Retina (tissue), 1 donor: ENCODE measurements around the gene RBFOX1.

Experiments
- DNase-seq: peaks from one replicate; pipeline ENCODE4 v3.0.0-alpha.2; 2016

RBFOX1 gene

DNA sequence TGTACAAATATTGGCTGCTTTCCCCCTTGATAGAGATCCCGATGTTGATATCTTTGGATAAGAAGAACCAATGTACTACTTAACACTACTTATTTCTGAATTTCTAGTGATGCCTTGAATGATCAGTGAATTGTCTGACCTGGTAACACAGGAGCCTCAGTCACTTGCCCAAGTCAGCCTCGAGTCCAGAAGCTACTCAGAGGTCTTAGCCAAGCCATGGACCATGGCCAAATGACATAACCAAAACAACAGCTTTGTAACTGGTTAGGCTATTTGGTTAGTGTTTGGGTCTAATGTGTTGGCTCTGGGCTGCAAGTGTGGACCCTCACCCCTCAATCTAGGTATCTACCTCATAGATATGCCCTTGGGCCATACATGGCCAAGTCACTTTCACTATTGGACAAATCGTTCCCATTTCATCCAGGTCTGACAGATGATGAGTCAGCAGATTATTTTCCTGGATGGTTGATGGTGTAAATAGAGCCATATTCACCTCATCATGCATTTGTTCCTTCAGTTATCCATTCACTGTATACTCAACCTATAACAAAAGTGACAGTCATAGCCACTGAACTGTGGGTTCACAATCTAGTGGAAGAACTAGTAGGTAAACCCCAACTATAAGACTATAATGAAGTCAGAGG lies 3.5 kb downstream of the RBFOX1 start:
- DNase-seq, result no peak

DNA sequence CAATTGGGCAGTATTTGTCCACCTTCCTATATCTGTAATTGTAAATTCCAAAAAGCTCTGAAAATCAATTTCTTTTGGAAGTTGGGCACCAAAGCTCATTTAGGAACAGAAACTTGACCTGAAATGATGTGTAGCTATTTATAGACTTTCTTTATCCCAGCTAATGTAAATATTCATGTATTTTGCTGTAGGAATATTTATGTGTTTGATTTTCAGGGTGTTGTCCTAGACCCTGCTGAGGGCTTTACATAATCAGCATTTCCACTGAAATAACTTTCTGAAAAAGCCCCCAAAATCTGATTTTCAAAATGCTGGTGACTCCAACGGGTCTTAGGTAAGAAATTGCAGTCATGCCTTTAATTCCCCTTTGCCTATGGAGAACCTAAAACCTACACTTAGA lies 4.1 kb downstream of the RBFOX1 start:
- no peak for DNase-seq

DNA sequence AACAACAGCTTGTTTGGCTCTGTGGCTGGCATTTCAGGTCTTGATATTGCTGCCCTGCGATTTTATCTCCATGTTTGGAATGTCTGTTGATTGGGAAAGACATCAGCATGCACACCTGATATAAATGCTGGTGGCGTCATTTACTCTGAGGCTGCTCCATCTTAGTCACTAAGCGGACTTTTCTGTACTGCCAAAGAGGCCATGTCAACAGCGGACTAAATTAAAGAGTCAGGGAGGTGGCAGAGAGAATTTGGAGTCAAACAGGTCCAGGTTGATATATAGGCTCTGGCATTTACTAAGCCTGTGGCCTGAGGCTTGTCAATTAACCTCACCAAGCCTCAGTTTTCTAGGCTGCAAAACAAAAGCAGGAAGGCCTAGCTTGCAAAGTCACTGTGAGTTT lies 6.2 kb downstream of the RBFOX1 start:
- no peak for DNase-seq

DNA sequence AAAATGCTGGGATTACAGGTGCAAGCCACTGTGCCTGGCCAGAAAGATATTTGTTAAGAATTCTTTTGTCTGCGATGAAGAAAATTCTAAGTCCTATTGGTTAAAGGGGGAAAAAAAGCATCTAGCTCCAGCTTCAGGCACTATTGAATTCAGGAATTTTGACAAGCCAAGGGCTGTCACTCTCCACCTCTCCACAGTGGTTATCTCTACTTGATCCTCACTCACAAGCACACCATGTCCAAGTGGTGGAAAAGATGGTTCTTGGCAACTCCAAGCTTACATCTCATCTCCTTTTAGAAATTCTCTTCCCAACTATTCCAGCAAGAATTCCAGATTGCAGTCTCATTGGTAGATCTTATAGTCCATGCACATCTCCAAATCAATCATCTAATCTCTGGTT lies 7.1 kb downstream of the RBFOX1 start:
- no peak for DNase-seq

DNA sequence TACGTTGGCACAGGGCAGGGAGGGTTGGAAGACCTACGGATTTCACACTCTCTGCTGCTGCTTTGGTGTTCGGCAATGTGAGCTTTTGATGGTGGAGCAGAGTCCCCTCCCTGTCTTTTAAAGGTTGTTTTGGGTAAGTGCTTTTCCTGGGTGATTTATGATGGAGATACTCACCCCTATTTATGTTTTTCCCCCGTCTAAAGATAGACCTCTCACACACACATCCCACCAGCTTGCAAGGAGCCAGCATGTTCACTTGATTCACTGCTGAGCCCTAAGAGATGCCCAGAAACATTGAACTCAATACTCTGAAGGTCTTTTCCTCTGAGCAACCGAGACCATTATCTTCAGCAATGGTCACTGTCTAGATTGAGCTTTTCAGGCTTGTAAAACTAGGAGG lies 8.3 kb downstream of the RBFOX1 start:
- DNase-seq, result no peak

DNA sequence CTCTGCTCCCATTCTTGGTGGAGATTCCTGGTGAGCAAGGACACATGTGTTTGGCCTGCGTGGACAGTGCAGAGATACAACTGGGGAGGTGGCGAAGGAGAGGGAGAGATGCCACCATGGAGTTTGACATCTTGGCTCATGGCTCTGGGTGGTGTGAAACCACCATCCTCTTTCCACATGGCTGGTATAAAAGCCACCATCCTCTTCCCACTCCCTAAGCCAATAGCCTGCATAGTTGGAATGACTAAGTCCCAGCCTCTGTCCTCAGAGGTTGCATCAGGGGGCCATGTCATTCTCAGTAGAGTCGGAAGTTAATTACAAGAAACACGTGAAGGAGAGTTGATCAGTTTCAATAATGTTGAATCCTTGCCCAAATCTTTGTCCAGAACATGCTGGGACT lies 10.0 kb downstream of the RBFOX1 start:
- DNase-seq, result no peak

DNA sequence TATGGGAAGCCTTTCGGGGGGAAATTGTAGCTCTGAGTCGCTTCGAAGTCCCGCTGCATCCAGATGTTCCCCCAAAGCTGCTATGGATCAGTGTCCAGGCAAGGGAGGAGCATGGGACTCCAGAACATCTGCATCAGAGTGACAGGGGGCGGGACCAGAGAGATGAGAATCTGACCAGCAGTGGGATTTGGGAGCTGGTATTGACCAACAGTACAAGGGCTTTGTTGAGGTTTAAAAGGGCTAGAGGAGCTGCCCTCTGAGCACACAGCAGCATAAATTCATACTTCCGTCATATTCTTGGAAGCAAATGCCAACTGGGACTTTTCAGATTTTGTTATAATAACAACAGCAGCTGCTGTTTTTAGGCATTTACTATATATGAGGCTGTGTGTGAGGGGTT lies 10.6 kb downstream of the RBFOX1 start:
- no peak for DNase-seq

DNA sequence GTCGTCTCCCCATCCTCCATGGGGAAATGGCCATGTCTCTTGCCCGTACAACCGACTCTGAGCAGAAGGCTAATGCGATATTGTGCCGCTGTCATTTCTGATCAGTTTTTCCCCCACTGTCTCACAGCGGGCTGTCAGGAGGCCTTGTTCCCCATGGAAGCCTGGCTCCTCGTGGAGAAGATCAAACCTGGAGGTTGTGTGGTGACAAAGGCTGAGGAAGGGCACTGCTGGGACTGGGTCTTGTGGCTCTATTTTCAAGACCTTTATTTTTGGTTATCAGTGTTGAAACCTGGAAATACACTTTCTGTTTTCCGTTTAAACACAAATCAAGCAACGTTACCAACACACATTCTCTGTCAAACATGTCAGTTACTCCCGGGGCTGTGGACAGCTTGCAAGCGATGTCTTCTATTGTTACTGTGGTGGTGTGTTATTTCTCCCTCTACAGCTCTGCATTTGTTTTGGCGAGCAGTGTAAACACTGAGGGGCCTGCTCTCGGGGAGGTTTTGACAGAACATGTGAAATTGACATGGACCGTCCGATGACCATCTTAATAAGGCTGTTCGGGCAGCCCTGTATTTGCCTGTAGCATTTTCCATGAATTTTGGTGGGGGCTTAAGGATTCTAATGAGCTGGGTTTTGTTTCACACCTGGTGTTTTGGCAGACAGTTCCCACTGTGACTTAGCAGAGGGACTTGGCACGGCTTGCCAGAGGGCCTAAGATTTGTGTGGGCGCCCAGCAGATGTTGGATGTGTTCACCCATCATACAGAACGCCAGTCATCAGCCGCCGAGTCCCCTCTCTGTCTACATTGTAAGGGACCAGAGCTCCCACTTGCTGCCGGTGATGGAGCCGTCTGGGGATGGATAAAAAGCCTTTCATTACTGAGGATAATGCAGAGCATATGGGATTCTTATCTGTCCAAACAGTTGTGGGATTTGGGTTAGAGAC lies 12.5 kb downstream of the RBFOX1 start:
- DNase-seq, result peak; percentile 82

DNA sequence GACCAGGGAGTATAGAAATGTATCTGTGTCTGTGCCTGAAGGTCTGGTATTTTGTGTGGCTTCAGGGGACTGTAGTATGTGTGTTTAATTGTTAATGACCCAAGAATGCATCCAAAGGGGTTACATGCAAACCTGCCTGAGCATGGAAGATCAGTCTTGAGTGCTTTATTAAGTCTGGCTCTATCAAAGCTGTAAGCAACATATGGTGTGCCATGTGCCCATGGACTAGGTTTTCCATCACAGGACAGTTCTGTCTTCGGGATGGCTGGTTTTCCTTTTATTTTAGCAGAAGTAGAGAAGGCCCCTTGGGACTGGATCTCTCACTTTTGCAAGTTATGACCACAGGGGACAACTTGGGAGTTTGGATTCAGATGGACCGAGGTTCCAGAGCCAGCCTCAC lies 18.2 kb downstream of the RBFOX1 start:
- no peak for DNase-seq

DNA sequence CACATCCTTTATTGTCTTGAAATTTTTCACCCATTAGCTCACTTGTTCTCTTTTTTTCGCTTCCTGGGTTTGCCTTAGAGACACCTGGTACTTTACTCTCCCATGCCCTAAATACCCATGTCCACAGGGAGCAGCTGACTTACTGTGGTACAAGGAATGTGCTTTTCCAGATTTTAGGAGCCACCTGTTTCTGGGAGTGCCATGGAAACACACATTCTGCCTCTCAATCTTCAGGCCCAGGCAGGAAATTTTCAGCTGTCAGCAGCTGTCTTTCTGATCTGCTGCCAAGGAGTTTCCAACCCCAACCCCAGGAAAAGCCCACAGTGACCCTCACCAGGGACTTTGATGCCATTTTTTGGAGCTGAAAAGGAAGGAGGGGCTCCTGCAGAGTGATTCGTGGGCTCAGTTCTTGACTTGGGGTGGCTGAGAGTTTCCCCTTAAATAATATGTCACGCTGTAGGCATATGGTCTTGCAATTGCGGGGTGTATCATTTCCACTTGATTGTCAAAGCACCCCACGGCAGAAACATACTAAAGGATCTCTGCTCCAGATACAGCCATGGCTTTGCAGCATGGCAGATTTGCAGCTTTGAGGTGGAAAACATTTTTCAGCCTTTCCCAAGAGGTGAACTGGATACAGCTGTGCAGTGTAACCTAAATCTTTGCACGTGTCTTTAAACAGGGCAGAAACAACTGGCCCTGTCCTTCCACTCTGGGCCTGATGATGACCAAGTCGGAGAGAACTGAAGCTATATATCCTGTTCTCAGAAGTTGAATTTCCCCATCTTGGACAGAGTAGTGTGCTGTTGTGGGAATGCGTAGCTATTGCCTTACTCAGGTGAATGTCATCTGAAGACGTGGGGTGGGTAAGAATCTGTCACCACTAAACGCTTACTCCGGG lies 19.2 kb downstream of the RBFOX1 start:
- DNase-seq, result no peak

DNA sequence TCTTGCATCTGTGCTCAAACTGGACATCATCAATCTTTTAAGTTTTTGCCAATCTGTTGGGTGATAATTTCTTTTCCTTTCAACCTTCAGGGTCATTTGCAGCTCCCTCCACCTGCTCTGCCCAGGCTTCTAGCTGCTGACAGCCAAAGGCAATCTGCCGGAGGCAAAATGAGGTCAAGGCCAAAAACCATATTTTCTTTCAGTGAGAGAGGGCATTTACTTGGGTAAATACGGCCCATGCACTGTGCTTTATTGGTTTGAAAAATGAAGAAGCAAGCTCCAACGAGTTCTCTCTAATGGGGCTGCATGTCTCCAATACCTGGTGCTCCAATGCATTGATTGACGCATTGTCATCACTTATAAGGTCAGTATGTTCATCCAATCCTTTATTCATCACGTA lies 23.1 kb downstream of the RBFOX1 start:
- no peak for DNase-seq

DNA sequence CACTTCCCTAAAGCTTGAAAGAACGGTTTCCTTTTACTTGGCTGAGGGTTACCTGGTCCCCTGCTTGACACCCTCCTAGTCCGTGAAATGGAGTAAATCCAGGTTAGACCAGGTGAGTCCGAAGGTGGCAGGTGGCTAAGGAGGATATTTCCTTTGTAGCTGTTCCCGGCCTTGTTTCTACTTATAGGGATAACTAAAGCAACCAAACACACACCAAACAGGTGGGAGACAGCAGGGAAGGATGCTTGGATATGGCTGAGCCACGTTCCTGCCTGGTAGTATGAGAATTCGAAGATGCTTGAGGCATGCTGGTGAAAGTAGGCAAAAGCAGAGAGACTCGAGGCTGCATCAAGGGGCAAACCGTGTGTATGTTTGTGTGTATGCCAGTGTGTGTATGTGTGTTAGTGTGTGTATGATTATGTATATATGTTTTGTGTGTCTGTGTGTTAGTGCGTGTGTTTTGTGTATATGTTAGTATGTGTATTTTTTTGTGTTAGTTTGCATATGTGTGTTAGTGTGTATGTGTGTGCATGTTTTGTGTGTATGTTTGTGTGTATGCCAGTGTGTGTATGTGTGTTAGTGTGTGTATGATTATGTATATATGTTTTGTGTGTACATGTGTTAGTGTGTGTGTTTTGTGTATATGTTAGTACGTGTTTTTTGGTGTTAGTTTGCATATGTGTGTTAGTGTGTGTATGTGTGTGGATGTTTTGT lies 28.9 kb downstream of the RBFOX1 start:
- DNase-seq, result no peak

DNA sequence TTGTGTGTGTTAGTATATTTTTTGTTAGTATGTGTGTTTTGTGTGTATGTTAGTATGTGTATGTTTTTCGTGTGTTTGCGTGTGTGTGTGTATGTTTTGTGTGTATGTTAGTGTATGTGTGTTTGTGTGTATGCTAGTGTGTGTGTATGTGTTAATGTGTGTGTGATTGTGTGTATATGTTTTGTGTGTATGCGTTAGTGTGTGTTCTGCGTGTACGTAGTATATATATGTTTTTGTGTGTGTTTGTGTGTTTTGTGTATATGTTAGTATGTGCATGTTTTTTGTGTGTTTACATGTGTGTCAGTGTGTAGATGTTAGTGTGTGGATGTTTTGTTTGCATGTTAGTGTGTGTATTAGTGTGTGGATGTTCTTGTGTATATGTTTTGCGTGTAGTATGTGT lies 29.6 kb downstream of the RBFOX1 start:
- no peak for DNase-seq

DNA sequence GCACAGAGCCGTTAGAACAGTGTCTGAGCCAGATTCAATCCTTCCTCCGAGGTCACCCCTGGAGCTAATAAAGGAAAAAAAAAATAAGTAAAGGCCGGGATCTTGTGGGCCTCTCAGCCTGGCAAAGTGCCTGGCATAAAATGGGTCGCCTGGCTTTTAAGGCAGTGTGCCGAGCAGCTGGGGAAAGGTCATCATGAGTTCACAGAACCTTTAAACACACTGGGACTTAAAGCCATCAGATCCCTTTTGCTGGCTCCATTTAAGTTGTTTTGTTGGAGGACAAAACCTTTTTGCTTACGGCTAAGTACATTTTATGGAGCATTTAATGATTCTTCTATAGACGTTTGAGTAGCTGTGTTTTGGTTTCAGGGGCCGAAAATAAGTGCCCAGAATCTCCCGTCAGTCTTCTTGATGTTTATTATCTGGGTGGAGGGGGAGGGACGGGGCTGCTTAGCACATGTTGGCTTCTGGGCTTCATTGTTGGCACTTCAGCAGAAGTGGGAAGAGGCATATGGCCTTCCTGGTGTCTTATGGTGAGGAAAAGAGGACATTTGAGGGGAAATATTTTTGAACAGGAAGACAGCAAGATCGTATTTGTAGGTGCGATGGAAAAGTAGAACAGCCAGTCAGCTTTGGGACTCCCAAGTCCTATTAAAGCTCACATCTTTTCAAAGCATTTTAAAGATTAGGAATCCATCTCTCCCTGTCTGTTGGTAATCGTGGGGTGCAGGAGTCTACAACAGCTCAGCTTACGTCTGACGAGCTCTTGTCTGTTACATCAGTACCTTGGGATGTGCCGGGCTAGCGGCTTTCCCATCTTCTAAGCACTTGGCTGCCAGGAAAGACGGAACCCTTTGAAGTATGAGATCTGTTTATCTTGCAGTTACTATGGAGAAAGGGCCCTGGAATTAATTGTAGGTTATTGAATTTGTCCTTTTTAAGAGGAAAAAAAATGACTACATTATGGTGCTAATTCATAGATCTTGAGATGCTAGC lies 31.1 kb downstream of the RBFOX1 start:
- DNase-seq, result peak; percentile 67

DNA sequence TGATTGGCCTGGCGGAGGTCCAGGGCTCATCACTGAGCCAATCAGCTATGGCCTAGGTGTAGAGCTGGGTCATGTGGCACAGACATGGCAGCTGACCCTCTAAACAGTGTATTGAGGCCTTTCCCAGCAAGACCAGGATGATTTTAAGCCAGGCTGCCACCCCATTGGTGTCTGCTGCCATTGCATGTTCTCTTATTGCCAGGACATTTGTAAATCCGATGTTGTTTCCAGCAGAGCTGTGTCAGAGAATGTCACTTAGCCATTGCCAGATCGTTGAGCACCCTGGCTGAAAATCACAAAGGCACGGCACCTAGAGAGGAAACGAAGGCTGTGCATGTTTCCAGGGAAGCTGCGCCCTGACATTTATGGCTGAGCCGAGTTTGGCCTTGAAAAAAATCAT lies 33.4 kb downstream of the RBFOX1 start:
- DNase-seq, result no peak

DNA sequence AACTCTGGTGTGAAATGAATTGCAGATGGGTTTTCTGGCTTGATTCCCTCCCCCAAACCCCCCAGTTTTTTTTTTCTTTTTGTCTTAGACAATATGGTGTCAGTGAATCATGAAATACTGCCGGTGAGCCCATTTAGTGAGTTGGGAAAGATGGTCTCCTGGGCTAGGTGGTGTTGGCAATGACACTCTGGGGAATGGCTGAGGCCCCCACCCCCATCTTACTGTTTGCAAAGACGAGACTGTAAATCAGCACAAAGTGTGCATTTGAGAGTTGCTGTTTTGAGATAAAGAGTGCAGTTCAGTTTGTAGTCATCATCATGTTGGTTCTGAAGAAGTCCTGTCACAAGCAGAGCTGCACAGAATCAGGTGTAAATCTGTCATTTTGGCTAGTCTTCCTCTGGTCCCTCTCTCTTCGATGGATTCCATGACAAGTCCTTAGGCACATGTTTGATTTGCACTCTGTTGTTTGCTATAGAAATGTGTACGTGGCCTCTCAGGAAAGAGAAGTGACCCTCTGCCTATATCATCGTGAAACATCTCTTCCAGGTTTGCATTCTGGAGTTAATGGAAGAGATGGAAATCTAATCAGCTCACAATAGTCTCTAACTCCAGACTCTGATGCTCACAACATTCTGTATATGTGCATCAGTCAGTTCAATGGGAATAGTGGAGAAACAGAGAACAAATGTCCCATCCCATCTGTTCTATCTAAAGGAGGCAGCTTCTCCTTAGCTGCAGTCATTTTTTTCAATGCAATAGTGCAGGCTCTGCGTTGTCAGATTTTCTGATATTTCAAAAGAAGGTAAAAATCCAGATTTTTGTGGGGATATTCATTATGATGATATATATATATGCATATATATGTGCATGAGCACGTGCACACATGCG lies 34.6 kb downstream of the RBFOX1 start:
- DNase-seq, result no peak

DNA sequence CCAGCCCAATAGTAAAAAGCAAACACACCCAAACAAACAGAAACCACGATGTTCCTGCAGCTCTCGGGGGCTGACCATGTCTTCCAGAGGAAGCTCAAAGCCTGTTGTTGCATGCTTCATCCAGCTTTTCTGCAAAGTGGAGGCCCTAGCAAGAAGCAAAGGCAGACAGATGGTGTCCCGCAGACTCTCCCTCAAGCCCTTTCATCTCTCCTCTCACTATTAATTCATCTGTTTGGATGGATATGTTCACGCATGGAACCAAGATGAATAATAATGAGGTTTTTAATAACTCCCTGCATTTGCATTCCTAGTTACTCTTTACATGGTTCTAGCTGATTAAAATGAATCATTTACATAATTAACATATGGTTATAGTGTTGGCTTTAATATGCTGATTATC lies 36.6 kb downstream of the RBFOX1 start:
- DNase-seq, result no peak

DNA sequence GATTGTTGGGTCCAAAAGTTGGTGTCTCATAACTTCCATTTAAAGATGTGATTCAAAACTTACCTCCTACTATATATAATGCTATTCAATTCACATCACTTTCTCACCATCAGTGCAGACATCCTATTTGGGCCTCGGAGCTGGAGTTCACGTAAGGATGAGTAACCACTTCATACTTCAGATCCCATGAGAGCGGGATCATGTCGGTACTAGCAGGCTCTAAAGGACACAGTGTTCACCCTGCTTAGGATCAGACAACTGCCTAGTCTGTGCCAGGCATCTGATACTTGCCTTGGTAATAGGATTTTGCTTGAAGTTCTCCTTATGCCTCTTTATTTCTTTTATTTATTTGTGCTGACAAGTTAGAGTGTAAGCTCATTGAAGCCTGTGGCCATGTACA lies 39.5 kb downstream of the RBFOX1 start:
- DNase-seq, result no peak

DNA sequence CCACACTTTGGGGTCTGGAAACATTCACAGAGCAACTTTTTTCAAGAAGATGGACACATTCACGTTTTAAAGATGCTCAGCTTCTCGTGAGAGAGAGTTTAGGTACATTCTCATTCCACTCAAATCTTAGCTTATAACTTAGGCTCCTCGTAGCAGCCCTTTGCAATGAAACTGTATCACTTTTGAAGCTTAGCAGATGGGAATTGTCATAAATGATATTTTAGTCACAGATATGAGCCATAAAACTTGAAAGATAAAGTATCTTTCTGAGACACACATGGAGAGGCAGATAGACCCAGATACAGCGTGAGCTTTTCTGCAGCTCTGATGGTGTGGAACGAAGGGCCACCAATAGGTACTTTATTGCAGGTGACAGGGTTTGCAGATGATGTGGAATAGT lies 41.1 kb downstream of the RBFOX1 start:
- DNase-seq, result no peak

DNA sequence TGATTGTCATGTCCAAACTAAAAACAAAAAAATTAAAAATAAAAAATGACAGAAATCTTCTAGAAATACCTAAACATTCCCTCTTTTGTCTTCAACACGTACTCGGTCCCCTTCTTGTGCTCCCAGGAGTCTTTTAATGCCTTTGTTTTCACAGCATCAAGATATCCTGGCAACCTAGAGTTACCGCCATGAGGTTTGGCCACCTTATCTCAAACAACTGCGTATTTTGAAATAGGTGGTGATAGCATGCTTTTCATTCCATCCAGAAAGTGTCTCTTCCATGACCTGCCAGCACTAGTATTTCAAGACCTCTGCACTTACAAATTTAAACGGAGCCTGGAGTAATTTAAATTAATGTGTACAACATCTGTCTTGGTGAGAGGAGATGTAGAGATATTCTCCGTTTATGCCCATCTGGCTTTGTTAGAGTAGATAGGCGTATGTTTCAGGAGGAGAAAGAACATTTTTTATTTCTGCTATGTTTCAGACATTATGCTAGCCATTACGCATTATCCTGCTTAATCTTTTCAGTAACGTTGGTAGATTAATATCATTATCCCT lies 42.0 kb downstream of the RBFOX1 start:
- DNase-seq, result no peak
